Erythroblast (primary cell): ENCODE measurements around the gene MAU2.
A peak's percentile ranks its signal among the peaks of the same experiment; 100 is the strongest.
"Not testable (repeated sequence)": the region's sequence is repeated elsewhere in the genome, so short reads cannot be mapped to it uniquely, and the experiment has no call there.

Experiments
- DNase-seq, 2 experiments: peaks; one replicate each; lab custom pipeline; 2025; lab: John Stamatoyannopoulos, UW
- GATA1 ChIP-seq: IDR thresholded peaks from 2 replicates; pipeline ENCODE4 v1.6.1; 2011; ENCODE audit warnings: low read depth, mild to moderate bottlenecking, control low read depth, low read length, moderate library complexity
- POLR2A ChIP-seq: IDR thresholded peaks from 2 replicates; pipeline ENCODE4 v1.6.1; 2011; ENCODE audit warnings: mild to moderate bottlenecking, low read length

MAU2 gene

DNA sequence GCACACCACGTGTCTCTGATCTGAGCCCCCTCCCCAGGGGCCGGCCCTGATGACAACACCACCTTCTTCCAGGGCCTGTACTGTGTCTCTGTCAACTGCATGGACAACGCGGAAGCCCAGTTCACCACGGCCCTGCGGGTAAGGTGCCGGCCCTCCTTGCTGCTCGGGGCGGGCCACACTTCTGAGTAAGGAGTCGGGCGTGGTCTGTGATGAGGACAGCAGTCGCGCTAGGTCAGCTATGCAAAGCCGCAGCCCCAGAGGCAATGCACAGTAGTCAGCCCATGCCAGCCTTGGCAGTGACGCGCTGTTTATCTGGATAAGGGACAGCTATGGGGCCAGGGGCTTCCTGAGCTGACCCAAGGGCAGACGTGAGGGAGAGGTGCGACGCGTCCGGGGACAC lies 24.6 kb downstream of the MAU2 start:
- DNase-seq, result no peak
- TF ChIP-seq POLR2A (no peak), GATA1 (no peak)

DNA sequence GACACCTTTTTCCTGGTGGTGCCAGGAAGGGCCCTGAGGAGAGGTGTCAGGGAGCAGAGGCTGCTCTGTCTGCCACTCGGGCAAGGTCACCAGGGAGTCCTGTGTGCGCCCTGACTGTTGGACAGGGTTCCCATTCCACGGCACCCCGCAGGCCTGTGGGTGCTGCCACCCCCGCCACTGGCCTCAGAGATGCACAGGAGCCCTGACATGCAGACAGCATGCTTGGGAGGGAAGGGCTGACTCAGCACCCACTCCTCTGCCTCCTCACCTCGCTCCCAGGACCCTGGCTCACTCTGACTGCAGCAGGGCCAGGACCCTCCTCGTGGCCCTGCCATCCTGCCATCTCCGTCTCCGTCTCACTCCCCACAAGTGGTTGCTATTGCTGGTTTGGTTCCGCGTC lies 25.3 kb downstream of the MAU2 start:
- no peak for TF ChIP-seq GATA1
- no peak for TF ChIP-seq POLR2A

DNA sequence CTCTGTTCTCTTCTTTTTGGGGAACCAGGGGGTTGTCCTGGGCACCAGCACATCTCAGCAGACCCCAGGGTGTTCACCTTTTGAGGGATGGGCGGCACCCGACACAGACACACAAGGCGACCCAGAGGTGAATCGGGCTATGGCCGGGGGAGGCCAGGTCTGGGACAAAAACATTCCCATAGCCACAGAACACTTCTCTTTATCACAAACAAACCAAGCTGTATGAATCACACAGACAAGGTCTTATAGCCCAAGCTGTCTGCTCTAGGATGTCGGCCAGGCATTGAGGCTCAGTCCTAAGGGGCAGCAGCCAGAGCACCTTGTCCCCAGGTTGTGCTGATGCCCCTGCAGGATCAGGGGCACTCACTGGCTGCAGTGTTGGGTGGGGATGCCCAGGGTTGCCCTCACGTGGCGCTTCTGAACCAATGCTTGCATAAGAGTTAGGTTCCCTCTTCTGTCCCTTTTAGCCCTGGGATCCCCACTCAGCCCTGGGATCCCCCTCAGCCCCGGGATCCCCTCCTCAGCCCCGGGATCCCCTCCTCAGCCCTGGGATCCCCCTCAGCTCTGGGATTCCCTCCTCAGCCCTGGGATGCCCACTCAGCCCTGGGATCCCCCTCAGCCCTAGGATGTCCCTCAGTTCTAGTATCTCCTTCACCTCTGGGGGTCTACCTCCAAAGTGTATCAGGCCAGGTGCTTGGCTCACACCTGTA lies 26.9 kb downstream of the MAU2 start:
- no peak for TF ChIP-seq GATA1
- no peak for DNase-seq

More for the DNA sequence above, 25.3 kb downstream of the MAU2 start:
- DNase-seq, result no peak

DNA sequence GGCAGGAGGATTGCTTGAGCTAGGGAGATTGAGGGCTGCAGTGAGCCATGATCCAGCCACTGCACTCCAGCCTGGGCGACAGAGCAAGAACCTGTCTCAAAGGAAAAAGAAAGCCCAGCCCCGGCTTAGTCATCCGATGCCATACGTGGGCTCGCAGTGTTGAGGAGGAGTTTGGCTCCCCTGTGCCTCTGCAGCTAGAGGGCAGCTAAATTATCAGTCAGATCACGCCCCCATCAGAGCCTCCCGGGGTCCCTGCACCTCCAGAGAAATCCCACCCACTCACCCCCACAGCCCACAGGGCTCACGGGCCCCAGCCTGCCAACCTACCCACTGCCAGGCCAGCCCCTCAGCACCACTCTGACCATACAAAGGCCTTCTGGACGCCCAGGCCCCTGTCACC lies 27.6 kb downstream of the MAU2 start:
- TF ChIP-seq POLR2A (no peak), GATA1 (no peak)
- DNase-seq, result no peak

DNA sequence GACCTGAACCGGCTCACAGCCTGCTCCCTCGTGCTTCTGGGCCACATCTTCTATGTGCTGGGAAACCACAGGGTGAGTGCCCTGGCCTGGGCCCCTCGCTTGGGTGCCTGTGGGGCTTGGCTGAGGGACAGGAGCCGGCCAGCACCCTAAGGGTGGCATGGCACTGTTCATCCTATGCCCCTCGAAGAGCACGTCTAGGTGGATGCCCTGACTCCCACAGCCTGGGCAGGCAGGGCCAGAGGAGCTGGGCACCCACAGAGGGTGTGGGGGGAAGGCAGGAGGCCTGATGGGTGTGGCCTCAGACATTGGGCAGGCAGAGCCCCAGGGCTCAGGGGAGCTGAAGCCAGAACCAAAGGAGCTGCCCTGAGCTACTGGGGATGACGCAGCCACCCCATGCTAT lies 28.7 kb downstream of the MAU2 start:
- TF ChIP-seq POLR2A (no peak), GATA1 (no peak)
- DNase-seq, result no peak

DNA sequence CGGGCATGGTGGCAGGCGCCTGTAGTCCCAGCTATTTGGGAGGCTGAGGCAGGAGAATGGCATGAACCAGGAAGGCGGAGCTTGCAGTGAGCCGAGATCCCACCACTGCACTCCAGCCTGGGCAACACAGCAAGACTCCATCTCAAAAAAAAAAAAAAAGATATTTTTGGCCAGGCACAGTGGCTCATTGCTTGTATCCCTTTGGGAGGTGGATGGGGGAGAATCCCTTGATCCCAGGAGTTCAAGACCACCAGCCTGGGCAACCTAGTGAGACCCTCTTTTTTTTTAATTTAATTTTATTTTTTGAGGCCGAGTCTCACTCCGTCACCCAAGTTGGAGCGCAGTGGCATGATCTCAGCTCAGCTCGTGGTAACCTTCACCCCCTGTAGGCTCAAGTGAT lies 30.1 kb downstream of the MAU2 start:
- DNase-seq, result not testable (repeated sequence)

DNA sequence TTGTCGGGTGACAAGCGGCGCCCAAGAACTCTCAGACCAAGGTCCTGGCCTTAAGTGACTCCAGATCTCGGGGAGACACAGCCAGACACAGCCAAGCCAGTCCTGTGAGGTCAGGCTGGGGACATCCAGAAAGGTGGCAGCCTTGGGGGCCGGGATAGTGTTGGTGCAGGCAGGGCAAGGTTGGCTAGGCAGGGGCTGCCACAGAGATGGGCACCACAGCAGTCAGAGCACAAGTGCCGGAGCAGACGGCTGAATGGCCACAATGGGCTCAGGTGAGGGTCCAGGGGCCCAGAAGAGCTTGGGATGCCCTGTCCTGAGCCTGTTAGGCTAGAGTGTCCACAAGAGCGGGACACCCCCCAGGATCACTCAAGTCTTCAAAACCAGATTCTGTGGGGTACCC lies 32.2 kb downstream of the MAU2 start:
- DNase-seq, result no peak
- TF ChIP-seq GATA1, result no peak
- no peak for TF ChIP-seq POLR2A

DNA sequence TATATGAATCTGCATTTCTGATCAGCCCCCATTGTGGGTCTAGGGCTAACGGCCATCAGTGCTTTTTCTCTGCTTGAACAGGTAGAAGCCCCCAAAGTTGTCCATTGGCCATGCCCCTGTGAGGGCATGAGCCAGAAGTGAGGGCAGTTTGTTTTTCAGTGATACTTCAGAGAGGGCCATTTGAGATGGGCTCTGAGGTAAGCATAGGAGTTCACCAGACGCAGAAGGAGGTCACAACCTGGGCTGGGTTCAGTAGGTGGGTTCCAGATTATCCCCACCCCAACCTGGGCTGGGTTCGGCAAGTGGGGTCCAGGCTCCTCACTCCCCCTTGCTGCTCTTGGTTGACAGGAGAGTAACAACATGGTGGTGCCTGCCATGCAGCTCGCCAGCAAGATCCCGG lies 33.4 kb downstream of the MAU2 start:
- TF ChIP-seq GATA1 (no peak), POLR2A (no peak)
- no peak for DNase-seq

DNA sequence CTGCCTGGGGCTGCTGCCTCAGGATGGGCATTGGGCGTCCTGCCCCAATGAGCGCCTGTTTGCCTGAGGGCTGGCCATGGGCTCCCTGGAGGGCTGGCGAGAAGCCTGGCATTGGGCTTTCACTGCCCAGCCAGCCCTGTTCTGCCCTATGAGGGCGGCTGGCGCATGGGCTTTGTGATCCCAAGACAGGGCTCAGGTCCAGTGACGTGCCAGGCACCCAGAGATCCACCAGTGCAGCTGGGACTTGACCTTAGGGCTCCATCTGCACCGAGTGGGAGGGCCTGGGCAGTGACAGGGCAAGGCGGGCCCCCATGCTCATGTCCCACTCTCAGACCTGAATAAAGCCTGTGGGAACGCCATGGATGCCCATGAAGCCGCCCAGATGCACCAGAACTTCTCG lies 34.3 kb downstream of the MAU2 start:
- no peak for DNase-seq
- no peak for TF ChIP-seq GATA1
- TF ChIP-seq POLR2A, result no peak

DNA sequence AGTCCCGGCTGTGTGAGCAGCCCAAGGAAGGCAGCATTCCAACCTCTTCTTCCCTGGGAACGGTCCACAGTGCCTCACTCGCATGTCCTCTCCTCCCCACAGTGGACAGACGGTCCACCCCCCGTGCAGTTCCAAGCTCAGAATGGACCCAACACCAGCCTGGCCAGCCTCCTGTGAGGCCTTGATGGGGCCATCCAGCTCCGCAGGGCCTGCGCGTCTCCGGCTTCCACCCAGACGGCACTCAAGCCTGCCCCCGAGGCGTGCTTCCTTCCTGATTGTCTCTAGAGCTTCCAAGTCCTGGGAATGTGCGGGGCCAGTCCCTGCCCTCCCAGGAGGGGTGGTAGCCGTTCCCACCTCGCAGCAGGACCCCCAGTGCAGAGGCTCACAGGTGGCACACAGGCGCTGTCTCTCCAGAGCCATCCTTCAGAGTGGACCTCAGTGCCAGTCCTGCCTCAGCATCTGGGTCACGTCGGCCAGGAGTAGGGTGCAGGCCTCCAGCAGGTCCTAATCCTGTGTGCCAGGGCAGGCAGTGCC lies 35.0 kb downstream of the MAU2 start:
- TF ChIP-seq GATA1, result no peak
- TF ChIP-seq POLR2A, result no peak
- no peak for DNase-seq

DNA sequence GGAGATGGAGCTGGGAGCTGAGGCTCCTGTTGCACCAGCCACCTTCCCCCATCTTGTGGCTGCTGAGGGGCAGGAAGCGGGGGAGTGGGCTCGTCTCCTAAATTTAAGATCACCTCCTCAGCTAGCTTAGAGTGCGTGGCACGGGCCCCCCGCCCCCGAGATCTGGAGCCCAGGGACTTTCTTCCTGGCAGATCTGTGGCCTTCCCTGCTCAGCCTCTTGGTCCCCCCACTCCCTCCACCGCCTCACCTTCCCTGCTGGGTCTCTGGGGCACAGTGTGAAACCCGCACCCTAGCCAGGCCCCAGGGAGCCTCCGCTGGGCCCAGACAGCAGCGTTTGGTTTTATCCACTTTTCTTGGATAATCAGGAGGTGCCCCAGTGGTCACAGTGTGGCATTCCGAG lies 35.9 kb downstream of the MAU2 start:
- DNase-seq, result no peak

DNA sequence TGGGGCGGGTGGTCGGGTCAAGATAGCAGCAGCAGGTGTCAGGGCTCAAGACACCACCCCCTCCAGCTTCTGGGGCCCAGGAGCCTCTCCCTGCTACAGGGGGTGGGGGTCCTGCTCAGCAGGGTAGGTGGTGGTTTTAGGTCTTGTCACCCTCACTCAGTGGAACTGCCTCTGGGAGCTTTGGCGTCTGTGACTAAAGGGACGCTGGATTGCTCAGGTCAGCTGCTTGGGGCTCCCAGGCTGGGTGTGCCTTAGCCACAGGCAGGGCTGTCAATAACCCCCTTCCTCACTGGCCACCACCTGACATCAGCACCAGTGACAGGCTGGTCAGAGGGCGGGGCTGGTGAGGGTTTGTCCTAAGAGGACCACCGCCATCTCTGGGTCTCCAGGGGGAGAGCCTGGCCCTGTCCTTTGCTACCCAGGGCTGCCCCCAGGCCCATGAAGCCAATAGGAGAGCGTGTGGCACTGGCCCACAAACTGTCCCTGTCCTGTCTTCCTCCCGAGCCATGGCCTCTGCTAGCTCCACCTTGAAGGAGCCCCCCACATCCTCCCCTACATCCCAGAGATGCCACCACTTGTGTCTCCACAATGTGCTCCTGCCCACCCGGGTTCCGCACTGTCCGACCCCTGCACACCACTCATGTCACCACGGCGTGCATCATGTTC lies 36.4 kb downstream of the MAU2 start:
- no peak for DNase-seq
- TF ChIP-seq POLR2A (no peak), GATA1 (no peak)

More for the DNA sequence above, 35.9 kb downstream of the MAU2 start:
- TF ChIP-seq GATA1 (no peak), POLR2A (no peak)

DNA sequence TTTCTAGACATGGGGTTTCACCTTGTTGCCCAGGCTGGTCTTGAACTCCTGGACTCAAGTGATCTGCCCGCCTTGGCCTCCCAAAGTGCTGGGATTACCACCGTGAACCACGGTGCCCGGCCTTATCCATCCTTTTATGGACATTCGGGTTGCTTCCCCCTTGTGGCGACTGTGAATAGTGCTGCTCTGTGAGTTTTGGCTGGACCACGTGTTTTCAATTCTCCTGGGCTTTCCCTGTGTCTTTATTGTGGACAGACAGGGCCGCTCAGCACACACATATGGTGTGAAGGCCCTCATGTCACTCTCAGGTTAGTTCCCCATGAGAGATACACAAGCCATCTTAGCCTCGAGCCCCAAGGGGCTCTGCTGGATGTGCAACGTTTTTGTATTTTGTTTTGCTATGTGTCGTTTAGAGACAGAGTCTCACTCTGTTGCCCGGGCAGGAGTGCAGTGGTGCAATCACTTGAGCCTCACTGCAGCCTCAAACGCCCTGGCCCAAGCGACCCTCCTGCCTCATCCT lies 40.5 kb downstream of the MAU2 start:
- DNase-seq, result peak; percentile 79 to 85
- TF ChIP-seq GATA1 (no peak), POLR2A (no peak)

DNA sequence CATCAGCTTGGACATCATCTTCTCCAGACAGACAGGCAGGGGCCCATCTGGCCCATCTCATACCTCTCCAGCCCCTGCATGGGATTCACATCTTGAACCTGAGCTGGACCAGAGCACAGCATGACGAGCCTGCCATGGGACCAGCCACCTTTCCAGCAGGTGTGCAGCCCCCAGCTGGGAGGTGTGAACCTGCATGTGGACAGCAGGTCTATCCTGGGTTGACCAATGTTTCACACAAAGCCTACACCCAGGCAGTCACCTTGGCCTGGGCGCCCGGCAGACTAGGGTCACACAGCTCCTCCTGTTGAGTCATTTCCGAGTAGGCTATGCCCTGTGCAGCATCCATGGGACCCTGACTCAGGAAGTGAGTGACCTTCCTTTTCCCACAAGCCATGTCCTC lies 41.4 kb downstream of the MAU2 start:
- no peak for TF ChIP-seq GATA1
- TF ChIP-seq POLR2A, result no peak
- DNase-seq, result no peak
